HEK293 (cell line): ENCODE measurements around the gene GDF2.

Experiments used
- CTCF ChIA-PET: fragments of 350-600 bp; formaldehyde crosslinking; extraction: SDS; loops from one replicate; lab custom pipeline; 2021; ENCODE audit warnings: antibody characterized with exemption; lab: Yijun Ruan, JAX
- POLR2A ChIA-PET: fragments of 300-600 bp; formaldehyde crosslinking; extraction: SDS; loops from one replicate; lab custom pipeline; 2020; ENCODE audit warnings: antibody characterized with exemption, inconsistent platforms; lab: Yijun Ruan, JAX
- H3K27ac ChIP-seq: fragments of 200-500 bp; sonication (Bioruptor generic); 2 replicates; pipeline ENCODE4 v1.5.1; 2014; ENCODE audit warnings: low read depth, low read length, control low read depth, inconsistent platforms; ENCODE audit errors: extremely low read depth
- H3K36me3 ChIP-seq, 2 experiments: fragments of 200-500 bp in 1 of 2; sonication (Bioruptor generic) in 1 of 2; 1 replicate in 1 of 2; 2 replicates in 1 of 2; pipeline ENCODE4 v1.5.1; 2014 to 2017; ENCODE audit warnings: inconsistent platforms in 2 of 2, low read length in 2 of 2; ENCODE audit not compliant: control insufficient read depth in 2 of 2, insufficient read depth in 1 of 2
- H3K4me1 ChIP-seq: fragments of 200-500 bp; sonication (Bioruptor generic); 2 replicates; pipeline ENCODE4 v1.5.1; 2014; ENCODE audit warnings: mild to moderate bottlenecking, low read length, inconsistent platforms; ENCODE audit not compliant: control insufficient read depth, insufficient read depth
- H3K4me3 ChIP-seq: 2 replicates; pipeline ENCODE4 v1.5.1; 2011; ENCODE audit warnings: low read depth, mild to moderate bottlenecking, control low read depth, low read length, moderate library complexity
- H3K9me3 ChIP-seq: fragments of 200-500 bp; sonication (Bioruptor generic); 2 replicates; pipeline ENCODE4 v1.5.1; 2014; ENCODE audit warnings: low read depth, low read length, inconsistent platforms; ENCODE audit not compliant: control insufficient read depth, insufficient read depth
- IKZF3 ChIP-seq: fragments of 450-650 bp; IDR thresholded peaks from 2 replicates; pipeline ENCODE4 v1.5.0; 2018; ENCODE audit warnings: missing biosample characterization, mild to moderate bottlenecking, missing genetic modification characterization, moderate library complexity
- KLF1 ChIP-seq: fragments of 450-650 bp; formaldehyde crosslinking; IDR thresholded peaks from 2 replicates; pipeline ENCODE4 v1.5.1; 2016; ENCODE audit warnings: missing biosample characterization, missing genetic modification characterization
- REPIN1 ChIP-seq: fragments of 450-650 bp; formaldehyde crosslinking; IDR thresholded peaks from 2 replicates; pipeline ENCODE4 v1.5.1; 2017; ENCODE audit warnings: missing biosample characterization, missing genetic modification characterization, low read depth
- SCRT2 ChIP-seq: fragments of 450-650 bp; formaldehyde crosslinking; IDR thresholded peaks from 2 replicates; pipeline ENCODE4 v1.5.1; 2016; ENCODE audit warnings: missing biosample characterization, missing genetic modification characterization
- ZFP41 ChIP-seq: fragments of 450-650 bp; formaldehyde crosslinking; IDR thresholded peaks from 2 replicates; pipeline ENCODE4 v1.5.1; 2016; ENCODE audit warnings: missing biosample characterization, missing genetic modification characterization, borderline replicate concordance
- ZNF112 ChIP-seq: fragments of 450-650 bp; formaldehyde crosslinking; IDR thresholded peaks from 2 replicates; pipeline ENCODE4 v1.5.0; 2017; ENCODE audit warnings: missing biosample characterization, missing genetic modification characterization
- ZNF121 ChIP-seq: fragments of 450-650 bp; formaldehyde crosslinking; IDR thresholded peaks from 2 replicates; pipeline ENCODE4 v1.5.1; 2016; ENCODE audit warnings: missing biosample characterization, missing genetic modification characterization
- ZNF2 ChIP-seq: fragments of 450-650 bp; formaldehyde crosslinking; IDR thresholded peaks from 2 replicates; pipeline ENCODE4 v1.5.1; 2016; ENCODE audit warnings: missing biosample characterization, missing genetic modification characterization
- ZNF311 ChIP-seq: fragments of 450-650 bp; formaldehyde crosslinking; IDR thresholded peaks from 2 replicates; pipeline ENCODE4 v1.5.1; 2017; ENCODE audit warnings: missing biosample characterization, missing genetic modification characterization, borderline replicate concordance
- ZNF350 ChIP-seq: fragments of 450-650 bp; formaldehyde crosslinking; IDR thresholded peaks from 2 replicates; pipeline ENCODE4 v1.5.0; 2017; ENCODE audit warnings: missing biosample characterization, mild to moderate bottlenecking, missing genetic modification characterization
- ZNF37A ChIP-seq: fragments of 450-650 bp; IDR thresholded peaks from 2 replicates; pipeline ENCODE4 v1.5.1; 2018; ENCODE audit warnings: missing biosample characterization, missing genetic modification characterization
- ZNF670 ChIP-seq: fragments of 450-650 bp; formaldehyde crosslinking; IDR thresholded peaks from 2 replicates; pipeline ENCODE4 v1.5.1; 2016; ENCODE audit warnings: missing biosample characterization, missing genetic modification characterization, low read depth
- ZNF791 ChIP-seq: fragments of 450-650 bp; formaldehyde crosslinking; IDR thresholded peaks from 2 replicates; pipeline ENCODE4 v1.5.1; 2016; ENCODE audit warnings: missing biosample characterization, missing genetic modification characterization
- TF ChIP-seq, protein P1 (sequence below): fragments of 450-650 bp; formaldehyde crosslinking; IDR thresholded peaks from 2 replicates; pipeline ENCODE4 v1.5.1; 2017; ENCODE audit warnings: missing biosample characterization, mild to moderate bottlenecking, missing genetic modification characterization, moderate library complexity
- TF ChIP-seq, protein P2 (sequence below): fragments of 450-650 bp; formaldehyde crosslinking; IDR thresholded peaks from 2 replicates; pipeline ENCODE4 v1.5.1; 2016; ENCODE audit warnings: missing biosample characterization, missing genetic modification characterization
- TF ChIP-seq, protein P3 (sequence below): fragments of 450-650 bp; formaldehyde crosslinking; IDR thresholded peaks from 2 replicates; pipeline ENCODE4 v1.5.1; 2016; ENCODE audit warnings: missing biosample characterization, missing genetic modification characterization
- TF ChIP-seq, protein P4 (sequence below): fragments of 450-650 bp; formaldehyde crosslinking; IDR thresholded peaks from 2 replicates; pipeline ENCODE4 v1.5.1; 2016; ENCODE audit warnings: missing biosample characterization, missing genetic modification characterization
- TF ChIP-seq, protein P5 (sequence below): fragments of 450-650 bp; formaldehyde crosslinking; IDR thresholded peaks from 2 replicates; pipeline ENCODE4 v1.5.1; 2016; ENCODE audit warnings: missing biosample characterization, missing genetic modification characterization
- TF ChIP-seq, protein P6 (sequence below): fragments of 450-650 bp; formaldehyde crosslinking; IDR thresholded peaks from 2 replicates; pipeline ENCODE4 v1.5.1; 2016; ENCODE audit warnings: missing biosample characterization, missing genetic modification characterization, borderline replicate concordance

The GDF2 gene

DNA sequence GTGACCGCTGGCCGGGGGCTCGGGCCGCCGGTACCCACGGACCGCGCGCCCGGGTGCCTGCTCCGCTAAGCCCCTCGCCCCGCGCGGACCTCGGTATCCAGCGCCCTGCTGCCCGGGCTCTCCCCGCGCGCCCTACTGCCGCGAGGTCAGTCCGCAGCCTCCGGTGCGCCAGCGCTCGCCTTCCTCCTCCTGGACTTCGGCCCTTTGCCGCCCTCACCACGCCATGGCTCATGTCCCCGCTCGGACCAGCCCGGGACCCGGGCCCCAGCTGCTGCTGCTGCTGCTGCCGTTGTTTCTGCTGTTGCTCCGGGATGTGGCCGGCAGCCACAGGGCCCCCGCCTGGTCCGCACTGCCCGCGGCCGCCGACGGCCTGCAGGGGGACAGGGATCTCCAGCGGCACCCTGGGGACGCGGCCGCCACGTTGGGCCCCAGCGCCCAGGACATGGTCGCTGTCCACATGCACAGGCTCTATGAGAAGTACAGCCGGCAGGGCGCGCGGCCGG, 21.8 kb upstream of the GDF2 start (continued):
- TF ChIP-seq, protein P1, sequence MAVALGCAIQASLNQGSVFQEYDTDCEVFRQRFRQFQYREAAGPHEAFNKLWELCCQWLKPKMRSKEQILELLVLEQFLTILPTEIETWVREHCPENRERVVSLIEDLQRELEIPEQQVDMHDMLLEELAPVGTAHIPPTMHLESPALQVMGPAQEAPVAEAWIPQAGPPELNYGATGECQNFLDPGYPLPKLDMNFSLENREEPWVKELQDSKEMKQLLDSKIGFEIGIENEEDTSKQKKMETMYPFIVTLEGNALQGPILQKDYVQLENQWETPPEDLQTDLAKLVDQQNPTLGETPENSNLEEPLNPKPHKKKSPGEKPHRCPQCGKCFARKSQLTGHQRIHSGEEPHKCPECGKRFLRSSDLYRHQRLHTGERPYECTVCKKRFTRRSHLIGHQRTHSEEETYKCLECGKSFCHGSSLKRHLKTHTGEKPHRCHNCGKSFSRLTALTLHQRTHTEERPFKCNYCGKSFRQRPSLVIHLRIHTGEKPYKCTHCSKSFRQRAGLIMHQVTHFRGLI (tag by site-specific recombination), result no peak
- TF ChIP-seq KLF1 (tag by site-specific recombination), result no peak
- TF ChIP-seq, protein P2, sequence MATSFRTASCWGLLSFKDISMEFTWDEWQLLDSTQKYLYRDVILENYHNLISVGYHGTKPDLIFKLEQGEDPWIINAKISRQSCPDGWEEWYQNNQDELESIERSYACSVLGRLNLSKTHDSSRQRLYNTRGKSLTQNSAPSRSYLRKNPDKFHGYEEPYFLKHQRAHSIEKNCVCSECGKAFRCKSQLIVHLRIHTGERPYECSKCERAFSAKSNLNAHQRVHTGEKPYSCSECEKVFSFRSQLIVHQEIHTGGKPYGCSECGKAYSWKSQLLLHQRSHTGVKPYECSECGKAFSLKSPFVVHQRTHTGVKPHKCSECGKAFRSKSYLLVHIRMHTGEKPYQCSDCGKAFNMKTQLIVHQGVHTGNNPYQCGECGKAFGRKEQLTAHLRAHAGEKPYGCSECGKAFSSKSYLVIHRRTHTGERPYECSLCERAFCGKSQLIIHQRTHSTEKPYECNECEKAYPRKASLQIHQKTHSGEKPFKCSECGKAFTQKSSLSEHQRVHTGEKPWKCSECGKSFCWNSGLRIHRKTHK, result no peak

DNA sequence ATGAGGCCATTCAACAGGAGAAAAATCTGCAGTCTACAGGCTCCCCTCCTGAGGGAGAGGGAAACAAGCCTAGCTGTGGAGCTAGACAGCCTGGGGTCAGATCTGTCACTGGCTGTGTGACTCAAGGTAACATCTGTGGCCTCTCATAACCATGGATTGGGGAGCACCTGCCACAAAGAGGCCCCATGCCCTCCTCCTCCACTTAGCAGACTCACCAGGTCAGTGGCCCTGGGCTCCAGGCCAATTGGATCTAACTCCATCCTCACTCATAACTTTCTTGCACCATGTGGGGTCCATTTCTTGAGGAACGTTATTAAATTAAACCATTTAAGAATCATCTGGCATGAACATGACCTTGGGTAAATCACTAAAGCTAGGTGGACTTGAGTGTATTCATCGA, 20.4 kb upstream of the GDF2 start:
- Histone ChIP-seq H3K4me1 (no peaks in the 10 kb centered on the region), H3K4me3 (no peak overlapping the region), H3K9me3 (no peaks in the 10 kb centered on the region), H3K27ac (no peak overlapping the region), H3K36me3 (no peaks in the 10 kb centered on the region)
- ChIA-PET POLR2A (no interaction called here), CTCF (interaction anchor here (0.6 to 2.7 kb wide), 4 partner anchors 11 to 277 kb away, joined by 3 to 10 read pairs (median 6); no protein-coding TSS in a partner anchor)
- TF ChIP-seq, protein P3, sequence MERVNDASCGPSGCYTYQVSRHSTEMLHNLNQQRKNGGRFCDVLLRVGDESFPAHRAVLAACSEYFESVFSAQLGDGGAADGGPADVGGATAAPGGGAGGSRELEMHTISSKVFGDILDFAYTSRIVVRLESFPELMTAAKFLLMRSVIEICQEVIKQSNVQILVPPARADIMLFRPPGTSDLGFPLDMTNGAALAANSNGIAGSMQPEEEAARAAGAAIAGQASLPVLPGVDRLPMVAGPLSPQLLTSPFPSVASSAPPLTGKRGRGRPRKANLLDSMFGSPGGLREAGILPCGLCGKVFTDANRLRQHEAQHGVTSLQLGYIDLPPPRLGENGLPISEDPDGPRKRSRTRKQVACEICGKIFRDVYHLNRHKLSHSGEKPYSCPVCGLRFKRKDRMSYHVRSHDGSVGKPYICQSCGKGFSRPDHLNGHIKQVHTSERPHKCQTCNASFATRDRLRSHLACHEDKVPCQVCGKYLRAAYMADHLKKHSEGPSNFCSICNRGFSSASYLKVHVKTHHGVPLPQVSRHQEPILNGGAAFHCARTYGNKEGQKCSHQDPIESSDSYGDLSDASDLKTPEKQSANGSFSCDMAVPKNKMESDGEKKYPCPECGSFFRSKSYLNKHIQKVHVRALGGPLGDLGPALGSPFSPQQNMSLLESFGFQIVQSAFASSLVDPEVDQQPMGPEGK (tag by site-specific recombination), result no peak

DNA sequence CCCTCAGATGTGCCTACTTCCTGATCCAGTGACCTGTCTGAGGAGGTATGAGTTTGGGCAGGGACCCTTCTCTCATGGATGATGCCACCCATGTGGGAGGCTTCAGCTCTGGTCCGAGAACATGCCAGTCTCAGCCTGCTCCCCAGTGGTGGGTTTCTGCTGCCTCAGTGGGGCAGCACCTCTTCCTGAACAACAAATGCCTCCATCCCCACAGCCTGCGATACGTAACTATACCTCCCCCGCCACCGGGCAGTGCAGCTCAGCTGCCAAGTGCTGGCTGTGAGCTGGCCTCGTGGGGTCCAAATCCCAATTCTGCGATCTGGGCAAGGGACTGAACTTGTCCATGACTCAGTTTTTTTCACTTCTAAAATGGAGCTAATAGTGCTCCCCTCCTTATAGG, 19.1 kb upstream of the GDF2 start:
- POLR2A ChIA-PET, result no interaction called here
- H3K27ac ChIP-seq, result no peak overlapping the region
- CTCF ChIA-PET, result interaction anchor here (0.7 to 1.9 kb wide), 4 partner anchors 9 to 255 kb away, joined by 3 to 6 read pairs (median 4); no protein-coding TSS in a partner anchor
- TF ChIP-seq ZNF311, result no peak
- TF ChIP-seq, protein P4, sequence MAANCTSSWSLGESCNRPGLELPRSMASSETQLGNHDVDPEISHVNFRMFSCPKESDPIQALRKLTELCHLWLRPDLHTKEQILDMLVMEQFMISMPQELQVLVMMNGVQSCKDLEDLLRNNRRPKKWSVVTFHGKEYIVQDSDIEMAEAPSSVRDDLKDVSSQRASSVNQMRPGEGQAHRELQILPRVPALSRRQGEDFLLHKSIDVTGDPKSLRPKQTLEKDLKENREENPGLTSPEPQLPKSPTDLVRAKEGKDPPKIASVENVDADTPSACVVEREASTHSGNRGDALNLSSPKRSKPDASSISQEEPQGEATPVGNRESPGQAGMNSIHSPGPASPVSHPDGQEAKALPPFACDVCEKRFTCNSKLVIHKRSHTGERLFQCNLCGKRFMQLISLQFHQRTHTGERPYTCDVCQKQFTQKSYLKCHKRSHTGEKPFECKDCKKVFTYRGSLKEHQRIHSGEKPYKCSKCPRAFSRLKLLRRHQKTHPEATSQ (tag by site-specific recombination), result no peak
- no peak for TF ChIP-seq SCRT2 (tag by site-specific recombination)
- no peak for TF ChIP-seq ZNF37A (tag by site-specific recombination)
- no peak for TF ChIP-seq ZNF791 (tag by site-specific recombination)
- TF ChIP-seq, protein P5, sequence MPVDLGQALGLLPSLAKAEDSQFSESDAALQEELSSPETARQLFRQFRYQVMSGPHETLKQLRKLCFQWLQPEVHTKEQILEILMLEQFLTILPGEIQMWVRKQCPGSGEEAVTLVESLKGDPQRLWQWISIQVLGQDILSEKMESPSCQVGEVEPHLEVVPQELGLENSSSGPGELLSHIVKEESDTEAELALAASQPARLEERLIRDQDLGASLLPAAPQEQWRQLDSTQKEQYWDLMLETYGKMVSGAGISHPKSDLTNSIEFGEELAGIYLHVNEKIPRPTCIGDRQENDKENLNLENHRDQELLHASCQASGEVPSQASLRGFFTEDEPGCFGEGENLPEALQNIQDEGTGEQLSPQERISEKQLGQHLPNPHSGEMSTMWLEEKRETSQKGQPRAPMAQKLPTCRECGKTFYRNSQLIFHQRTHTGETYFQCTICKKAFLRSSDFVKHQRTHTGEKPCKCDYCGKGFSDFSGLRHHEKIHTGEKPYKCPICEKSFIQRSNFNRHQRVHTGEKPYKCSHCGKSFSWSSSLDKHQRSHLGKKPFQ (tag by site-specific recombination), result no peak
- no peak for TF ChIP-seq ZNF350 (tag by site-specific recombination)
- TF ChIP-seq ZFP41 (tag by site-specific recombination), result no peak
- TF ChIP-seq ZNF112 (tag by site-specific recombination), result no peak
- TF ChIP-seq REPIN1 (tag by site-specific recombination), result no peak
- TF ChIP-seq, protein P6, sequence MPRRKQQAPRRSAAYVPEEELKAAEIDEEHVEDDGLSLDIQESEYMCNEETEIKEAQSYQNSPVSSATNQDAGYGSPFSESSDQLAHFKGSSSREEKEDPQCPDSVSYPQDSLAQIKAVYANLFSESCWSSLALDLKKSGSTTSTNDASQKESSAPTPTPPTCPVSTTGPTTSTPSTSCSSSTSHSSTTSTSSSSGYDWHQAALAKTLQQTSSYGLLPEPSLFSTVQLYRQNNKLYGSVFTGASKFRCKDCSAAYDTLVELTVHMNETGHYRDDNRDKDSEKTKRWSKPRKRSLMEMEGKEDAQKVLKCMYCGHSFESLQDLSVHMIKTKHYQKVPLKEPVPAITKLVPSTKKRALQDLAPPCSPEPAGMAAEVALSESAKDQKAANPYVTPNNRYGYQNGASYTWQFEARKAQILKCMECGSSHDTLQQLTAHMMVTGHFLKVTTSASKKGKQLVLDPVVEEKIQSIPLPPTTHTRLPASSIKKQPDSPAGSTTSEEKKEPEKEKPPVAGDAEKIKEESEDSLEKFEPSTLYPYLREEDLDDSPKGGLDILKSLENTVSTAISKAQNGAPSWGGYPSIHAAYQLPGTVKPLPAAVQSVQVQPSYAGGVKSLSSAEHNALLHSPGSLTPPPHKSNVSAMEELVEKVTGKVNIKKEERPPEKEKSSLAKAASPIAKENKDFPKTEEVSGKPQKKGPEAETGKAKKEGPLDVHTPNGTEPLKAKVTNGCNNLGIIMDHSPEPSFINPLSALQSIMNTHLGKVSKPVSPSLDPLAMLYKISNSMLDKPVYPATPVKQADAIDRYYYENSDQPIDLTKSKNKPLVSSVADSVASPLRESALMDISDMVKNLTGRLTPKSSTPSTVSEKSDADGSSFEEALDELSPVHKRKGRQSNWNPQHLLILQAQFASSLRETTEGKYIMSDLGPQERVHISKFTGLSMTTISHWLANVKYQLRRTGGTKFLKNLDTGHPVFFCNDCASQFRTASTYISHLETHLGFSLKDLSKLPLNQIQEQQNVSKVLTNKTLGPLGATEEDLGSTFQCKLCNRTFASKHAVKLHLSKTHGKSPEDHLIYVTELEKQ, result no peak
- no peak for TF ChIP-seq IKZF3 (tag by site-specific recombination)
- no peak for TF ChIP-seq ZNF2 (tag by site-specific recombination)
- no peak for TF ChIP-seq ZNF670 (tag by site-specific recombination)
- no peak for TF ChIP-seq ZNF121 (tag by site-specific recombination)
- TF ChIP-seq, all 188 proteins: peak for 0
- H3K36me3 ChIP-seq, result no peaks in the 10 kb centered on the region
- no peak overlapping the region for H3K4me3 ChIP-seq
- H3K4me1 ChIP-seq, result no peaks in the 10 kb centered on the region
- no peaks in the 10 kb centered on the region for H3K9me3 ChIP-seq
